NK-92 (cell line): ENCODE results near the gene ZNF138.

Experiments
- DNase-seq: peaks from one replicate; lab custom pipeline; 2025; ENCODE audit not compliant: unreplicated experiment; lab: John Stamatoyannopoulos, UW

ZNF138 gene

DNA sequence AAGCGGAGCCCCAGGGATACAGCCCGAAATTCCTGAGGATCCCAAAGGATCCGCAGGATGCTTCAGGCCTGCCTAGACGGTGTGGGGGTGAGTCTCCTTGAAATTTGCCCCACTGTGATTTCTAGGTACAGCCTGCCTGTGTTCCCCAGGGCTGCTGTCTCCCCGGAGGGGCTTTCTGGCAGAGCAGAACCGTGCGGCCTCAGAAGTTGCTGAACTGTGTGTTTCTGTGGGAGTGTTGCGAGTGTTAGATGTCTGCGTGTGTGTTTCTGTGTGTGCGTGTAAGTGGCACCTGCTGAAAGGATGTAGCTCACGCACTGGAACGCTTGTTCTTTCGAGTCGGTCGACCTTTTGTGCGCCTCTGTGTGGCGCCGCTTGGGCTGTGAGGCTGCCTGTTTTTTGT lies 81.0 kb downstream of the ZNF138 start:
- DNase-seq, result no peak

DNA sequence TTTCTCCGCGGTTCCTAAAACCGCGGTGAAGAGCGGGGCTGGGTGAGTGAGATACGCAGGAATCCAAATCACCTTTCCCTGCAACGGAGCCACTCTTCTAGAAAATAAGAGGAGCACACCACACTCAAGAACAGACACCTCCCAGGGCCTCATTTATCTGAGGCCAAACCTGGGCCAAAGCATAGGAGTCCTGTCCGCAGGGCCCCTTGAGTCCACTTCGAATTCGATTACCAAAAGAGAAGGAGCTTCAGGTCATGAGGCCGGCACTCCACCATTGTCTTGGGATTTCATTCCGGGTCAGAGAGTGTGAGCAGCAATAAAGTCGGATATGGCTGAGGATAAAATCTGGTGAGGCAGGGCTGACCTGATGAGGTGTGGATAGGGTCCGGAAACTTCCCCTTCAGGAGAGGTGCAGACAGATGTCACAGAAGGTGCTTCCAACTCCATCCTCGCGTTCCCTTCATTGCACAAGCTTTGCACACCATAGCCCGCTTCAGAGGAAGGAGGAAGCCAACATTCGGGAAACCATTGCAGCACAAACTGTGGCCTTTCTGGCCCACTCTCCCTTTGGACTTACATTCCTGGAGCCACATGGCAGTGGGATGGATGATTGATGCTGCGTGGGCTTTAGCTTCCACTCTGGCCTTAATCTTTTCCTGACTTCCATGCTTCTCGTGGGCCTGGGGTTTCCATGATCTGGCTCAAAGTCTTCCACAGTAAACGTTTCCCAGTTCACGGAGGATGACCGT lies 81.6 kb downstream of the ZNF138 start:
- DNase-seq, result no peak

DNA sequence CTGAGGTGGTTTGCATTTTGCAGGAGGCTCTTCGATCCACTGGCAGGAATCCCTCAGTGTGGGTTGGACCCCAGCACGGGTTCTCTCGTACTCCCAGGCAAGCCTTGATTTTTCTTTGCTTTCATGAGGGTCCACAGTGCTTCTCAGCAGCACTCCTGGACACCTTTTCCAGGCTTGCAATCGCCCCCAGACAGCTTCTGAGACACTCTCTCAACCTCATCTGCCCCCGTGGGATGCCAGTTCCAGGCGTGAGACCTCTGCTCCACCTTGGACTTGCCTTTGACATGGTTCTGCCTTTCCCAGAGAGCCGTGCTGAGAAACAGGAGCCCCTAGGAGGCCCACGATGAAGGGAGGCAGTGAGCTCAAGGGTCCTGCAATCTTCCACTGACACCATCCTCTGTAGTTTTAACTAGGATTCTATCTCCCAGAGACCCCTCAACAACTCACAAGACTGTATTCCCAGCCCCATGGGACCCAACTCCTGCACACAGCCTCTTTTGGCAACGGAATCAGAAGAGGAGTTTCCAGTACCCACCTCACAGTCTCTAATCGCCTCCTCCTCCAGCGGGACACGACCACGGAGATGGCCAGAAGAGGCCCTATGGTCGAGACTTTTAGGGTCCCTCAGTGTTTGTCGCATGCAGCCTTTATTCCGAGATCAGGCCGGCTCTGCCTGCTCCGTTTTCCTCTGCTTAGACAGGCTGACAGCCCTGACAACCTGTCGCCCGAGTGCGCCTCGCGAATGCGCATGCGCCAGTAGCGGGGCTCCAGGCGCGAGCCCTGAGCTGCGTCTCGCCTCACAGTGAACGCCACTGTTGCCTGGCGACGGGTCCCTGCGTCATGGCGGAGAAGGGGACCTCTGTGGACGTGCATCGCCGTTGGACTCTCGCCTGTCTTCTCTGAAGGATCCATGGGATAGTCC lies 82.8 kb downstream of the ZNF138 start:
- DNase-seq, result no peak

DNA sequence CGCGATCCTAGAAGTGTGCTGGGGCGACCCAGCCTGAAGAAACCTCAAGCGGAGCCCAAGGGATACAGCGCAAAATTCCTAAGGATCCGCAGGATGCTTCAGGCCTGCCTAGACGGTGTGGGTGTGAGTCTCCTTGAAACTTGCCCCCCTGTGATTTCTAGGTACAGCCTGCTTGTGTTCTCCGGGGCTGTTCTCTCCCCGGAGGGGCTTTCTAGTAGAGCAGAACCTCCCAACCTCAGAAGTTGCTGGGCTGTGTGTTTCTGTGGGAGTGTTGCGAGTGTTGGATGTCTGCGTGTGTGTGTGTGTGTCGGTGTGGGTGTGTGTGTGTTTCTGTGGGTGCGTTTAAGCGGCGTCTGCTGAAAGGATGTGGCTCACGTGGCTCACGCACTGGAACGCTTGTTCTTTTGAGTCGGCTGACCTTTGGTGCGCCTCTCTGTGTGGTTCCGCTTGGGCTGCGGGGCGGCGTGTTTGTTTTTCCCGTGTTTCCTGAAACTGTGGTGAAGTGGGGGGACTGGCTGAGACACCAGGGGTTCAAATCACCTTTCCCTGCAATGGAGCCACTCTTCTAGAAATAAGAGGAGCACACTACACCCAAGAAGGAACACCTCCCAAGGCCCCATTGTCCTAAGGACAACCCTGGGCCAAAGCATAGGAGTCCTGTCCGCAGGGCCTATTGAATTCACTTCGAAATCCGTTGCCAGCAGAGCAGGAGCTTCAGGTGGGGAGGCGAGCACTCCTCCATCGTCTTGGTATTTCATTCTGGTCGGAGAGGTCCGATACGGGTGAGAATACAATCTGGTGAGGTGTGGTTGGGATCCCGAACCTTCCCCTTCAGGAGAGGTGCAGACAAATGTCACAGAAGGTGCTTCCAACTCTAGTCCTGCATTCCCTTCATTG lies 83.7 kb downstream of the ZNF138 start:
- DNase-seq, result no peak

DNA sequence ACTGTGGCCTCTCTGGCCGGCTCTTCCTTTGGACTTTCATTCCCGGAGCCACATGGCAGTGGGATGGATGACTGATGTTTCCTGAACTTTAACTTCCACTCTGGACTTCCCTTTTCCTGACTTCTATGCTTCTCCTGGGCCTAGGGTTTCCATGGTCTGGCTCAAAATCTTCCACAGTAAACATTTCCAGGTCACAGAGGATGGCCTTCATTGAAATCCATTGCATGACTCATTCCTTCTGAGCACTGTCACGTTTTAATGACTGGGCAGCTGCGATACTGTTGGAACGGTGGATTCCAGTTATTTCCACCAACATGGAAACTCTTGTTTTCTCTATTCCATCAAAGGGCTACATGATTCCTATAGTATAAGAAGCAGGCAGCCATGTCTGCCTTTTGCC lies 84.5 kb downstream of the ZNF138 start:
- DNase-seq, result no peak

DNA sequence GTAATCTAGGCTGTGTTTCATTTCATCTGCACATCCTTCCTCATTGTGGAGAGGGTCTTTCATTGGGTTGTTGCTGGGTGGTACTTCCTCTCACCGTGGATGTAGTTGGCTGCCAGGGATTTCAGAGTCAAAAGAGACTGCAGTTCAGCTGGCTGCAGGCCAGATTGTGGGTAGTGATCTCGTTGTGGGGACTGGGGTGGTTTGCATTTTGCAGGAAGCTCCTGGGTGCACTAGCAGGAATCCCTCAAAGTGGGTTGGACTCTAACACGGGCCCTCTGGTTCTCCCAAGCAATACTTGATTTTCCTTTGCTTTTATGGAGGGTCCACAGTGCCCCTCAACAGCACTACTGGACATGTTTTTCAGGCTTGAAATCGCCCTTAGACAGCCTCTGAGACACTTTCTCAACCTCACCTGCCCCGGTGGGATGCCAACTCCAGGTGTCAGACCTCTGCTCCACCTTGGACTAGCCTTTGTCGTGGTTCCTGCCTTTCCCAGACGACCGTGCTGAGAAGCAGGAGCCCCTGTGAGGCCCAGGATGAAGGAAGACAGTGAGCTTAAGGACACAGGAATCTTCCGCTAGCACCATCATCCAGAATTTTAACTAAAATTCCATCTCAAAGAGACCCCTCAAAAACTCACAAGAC lies 85.0 kb downstream of the ZNF138 start:
- DNase-seq, result no peak

DNA sequence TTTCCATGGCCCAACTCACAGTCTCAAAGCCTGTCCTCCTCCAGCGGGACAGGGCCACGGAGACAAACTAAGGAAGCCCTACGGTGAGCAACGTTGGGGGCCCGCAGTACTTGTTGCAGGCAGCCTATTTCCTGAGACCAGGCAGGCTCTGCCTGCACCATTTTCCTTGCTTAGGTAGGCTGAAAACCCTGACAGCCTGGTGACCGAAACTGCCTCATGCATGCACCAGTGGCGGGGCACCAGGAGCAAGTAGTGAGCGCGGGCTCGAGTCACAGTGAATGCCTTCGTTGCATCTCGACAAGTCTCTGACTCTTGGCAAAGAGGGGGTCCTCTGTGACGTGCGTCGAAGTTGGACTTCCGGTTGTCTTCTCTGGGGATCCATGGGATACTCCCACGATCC lies 85.6 kb downstream of the ZNF138 start:
- no peak for DNase-seq

DNA sequence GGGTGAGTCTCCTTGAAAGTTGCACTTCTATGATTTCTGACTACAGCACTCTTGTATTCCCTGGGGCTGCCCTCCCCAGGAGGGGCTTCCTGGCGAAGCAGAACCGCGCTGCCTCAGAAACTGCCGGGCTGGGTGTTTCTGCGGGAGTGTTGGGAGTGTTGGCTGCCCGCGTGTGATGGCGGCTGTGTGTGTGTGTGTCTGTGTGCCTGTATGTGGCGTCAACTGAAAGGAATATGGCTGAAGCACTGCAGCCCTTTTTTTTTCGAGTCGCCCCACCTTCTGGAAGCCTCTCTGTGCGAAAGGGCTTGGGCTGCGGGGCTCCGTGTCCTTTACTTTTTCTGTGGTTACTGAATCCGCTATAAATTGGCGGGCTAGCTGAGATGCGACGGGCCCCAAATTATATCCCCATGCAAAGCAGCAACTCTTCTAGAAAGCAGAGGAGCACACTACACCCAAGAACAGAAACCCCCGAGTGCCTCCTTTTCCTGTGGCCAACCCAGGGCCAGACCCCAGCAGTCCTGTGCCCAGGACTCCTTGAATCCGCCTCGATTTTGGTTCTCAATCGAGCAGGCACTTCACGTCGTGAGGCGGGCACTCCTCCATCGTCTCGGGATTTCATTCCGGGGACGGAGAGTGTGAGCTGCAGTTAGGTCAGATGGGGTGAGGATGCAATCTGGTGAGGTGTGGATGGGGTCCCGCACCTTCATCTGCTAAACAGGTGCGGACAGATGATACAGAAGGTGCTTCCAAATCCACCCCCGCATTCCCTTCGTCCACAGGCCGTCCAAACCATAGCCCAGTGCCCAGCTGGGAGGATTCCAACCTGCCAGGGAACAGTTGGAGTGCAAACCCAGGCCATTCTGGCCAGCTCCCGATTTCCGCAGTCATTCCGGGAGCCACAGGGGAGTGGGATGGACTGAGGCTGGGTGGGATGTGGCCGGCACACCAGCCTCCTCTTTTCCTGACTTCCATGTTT lies 86.4 kb downstream of the ZNF138 start:
- DNase-seq, result no peak

DNA sequence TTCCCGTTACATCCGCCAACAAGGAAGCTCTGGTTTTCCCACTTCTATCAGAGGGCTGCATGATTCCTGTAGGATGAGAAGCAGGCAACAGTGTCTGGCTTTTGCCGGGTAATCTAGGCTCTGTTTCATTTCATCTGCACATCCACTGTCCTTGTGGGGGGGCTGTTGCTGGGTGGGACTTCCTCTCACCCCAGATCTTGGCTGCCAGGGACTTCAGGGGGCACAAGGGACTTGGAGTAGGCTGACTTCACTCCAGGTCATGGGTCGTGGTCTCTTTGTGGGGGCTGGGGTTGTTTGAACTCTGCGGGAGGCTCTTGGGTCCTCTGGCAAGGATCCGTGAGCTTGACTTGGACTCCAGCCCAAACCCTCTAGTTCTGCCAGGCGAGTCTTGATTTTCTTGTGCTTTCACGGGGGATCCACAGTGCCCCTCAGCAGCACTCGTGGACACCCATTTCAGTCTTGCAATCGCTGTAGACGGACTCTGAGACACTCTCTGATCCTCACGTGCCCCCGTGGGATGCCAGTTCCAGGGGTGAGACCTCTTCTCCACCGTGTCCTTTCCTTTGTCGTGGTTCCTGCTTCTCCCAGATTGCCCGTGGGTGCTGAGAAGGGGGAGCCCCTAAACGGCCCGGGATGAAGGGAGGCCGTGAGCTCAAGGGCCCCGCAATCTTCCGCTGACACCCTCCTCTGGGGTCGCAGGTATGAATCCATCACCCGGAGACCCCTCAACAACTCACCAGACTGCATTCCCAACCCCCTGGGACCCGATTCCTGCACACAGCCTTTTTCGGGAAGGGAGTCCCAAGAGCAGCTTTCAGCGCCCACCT lies 87.4 kb downstream of the ZNF138 start:
- no peak for DNase-seq

DNA sequence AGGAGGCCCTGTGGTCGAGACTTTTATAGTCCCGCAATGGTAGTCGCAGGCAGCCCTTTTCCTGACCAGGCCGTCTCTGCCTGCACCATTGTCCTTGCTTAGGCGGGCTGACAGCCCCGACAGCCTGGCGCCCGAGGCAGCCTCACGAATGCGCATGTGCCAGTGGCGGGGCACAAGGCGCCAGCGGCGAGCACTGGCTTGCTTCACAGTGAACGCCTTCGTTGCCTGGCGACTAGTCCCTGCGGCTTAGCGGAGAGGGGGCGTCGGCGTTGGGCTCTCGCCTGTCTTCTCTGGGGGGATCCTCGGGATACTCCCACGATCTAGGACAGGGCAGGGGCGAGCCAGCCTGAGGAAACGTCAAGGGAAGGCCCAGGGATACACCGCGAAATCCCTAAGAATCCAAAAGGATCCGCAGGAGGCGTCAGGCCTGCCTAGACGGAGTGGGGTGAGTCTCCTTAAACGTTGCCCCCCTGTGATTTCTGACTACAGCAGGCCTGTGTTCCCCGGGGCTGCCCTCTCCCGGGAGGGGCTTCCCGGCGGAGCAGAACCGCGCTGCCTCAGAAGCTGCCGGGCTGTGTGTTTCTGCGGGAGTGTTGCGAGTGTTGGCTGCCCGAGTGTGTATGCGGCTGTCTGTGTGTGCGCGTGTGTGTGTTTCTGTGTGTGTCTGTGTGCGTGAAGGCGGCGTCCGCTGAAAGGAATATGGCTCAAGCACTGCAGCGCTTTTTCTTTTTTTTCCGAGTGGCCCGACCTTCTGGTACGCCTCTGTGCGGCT lies 88.3 kb downstream of the ZNF138 start:
- no peak for DNase-seq
